Stomach (tissue), 4 donors: ENCODE measurements around the gene TNFRSF1B.

Source experiments
- POLR2A ChIP-seq, 4 donors: fragments of 450-650 bp; IDR thresholded peaks; one replicate each; pipeline ENCODE4 v1.6.1; 2016; ENCODE audit warnings: antibody characterized with exemption in 4 of 4, control low read depth in 2 of 4, mild to moderate bottlenecking in 1 of 4, moderate library complexity in 1 of 4
- POLR2AphosphoS5 ChIP-seq, 3 donors: sonication (generic); formaldehyde crosslinking; IDR thresholded peaks; one replicate each; pipeline ENCODE4 v1.6.1; 2016; ENCODE audit warnings: antibody characterized with exemption in 3 of 3
- TF ChIP-seq, protein P1 (sequence below), 7 experiments: fragments of 450-650 bp in 4 of 7; fragments of 200-600 bp in 3 of 7; sonication (generic) in 3 of 7; IDR thresholded peaks; one replicate each; pipeline ENCODE4 v1.5.1; 2016 to 2019; ENCODE audit warnings: antibody characterized with exemption in 7 of 7, control low read depth in 2 of 7, mild to moderate bottlenecking in 1 of 7

DNA sequence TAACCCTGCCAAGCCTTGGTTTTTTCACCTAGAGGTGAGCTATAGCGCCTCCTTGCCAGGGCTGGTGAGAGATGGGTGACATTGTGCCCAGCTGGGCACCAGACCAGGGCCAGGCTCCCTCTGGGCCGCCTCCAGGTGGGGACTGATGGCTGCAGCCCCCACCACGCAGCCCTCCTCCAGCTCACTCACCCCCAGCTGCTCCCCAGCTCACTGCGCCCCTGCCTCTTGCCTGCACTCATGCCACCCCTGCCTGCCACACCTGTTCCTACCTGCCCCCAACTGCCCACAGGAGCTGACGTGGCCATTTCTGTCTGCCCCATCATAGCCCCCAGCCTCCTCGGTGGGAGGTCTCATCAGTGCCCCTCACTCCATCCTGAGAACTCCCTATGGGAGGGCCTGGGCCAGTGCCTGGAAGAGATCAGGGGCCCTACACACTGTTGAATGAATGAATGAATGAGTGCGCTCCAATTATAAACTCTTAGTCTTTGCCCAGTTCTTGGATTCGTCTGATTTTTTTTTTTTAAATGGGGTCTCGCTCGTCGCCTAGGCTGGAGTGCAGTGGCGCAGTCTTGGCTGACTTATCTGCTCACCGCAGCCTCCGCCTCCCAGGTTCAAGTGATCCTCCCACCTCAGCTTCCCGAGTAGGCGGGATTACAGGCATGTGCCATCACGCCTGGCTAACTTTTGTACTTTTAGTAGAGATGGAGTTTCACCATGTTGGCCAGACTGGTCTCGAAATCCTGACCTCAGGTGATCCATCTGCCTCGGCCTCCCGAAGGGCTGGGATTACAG, 36.6 kb downstream of the TNFRSF1B start:
- TF ChIP-seq POLR2A (IDR thresholded peaks at IDR 0.05) (no peak), POLR2AphosphoS5 (IDR thresholded peaks at IDR 0.05) (no peak)
- TF ChIP-seq, protein P1, sequence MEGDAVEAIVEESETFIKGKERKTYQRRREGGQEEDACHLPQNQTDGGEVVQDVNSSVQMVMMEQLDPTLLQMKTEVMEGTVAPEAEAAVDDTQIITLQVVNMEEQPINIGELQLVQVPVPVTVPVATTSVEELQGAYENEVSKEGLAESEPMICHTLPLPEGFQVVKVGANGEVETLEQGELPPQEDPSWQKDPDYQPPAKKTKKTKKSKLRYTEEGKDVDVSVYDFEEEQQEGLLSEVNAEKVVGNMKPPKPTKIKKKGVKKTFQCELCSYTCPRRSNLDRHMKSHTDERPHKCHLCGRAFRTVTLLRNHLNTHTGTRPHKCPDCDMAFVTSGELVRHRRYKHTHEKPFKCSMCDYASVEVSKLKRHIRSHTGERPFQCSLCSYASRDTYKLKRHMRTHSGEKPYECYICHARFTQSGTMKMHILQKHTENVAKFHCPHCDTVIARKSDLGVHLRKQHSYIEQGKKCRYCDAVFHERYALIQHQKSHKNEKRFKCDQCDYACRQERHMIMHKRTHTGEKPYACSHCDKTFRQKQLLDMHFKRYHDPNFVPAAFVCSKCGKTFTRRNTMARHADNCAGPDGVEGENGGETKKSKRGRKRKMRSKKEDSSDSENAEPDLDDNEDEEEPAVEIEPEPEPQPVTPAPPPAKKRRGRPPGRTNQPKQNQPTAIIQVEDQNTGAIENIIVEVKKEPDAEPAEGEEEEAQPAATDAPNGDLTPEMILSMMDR (IDR thresholded peaks at IDR 0.05), result no peak
